Endothelial cell of umbilical vein (primary cell): ENCODE results near the gene GRAMD1B. TPM values are rescaled to one million over a fixed set of nuclear protein-coding genes. Genes with fewer than 3 reads are reported as not detected.

Experiments used
- BruUV-seq: library from RNA; stranded (reverse); fragments of 400-500 nt; replicated peaks from 2 replicates; lab custom pipeline; 2021; lab: Mats Ljungman, UMichigan
- CTCF ChIA-PET: fragments of 300-600, 350-600 bp; sonication (Branson Sonifier 250); formaldehyde crosslinking; loops from one replicate; lab custom pipeline; 2021; ENCODE audit warnings: antibody characterized with exemption, inconsistent platforms; lab: Charles Lee
- POLR2A ChIA-PET: fragments of 300-600, 350-600 bp; sonication (Branson Sonifier 250); formaldehyde crosslinking; loops from one replicate; lab custom pipeline; 2021; ENCODE audit warnings: antibody characterized with exemption, inconsistent platforms; lab: Charles Lee
- DNase-seq: peaks from one replicate; pipeline ENCODE4 v3.0.0-alpha.2; 2011; ENCODE audit warnings: low read depth, low spot score
- FAIRE-seq: peaks from 2 replicates; lab custom pipeline; 2011; peaks lifted over from hg19 to GRCh38; lab: Jason Lieb, UNC
- H2AFZ ChIP-seq: 2 replicates; pipeline ENCODE4 v1.6.0; 2012; ENCODE audit warnings: low read depth, low read length, control low read depth, inconsistent platforms
- H3K27ac ChIP-seq: 2 replicates; pipeline ENCODE4 v1.5.1; 2011; ENCODE audit warnings: low read depth, mild to moderate bottlenecking, control low read depth, low read length, moderate library complexity; ENCODE audit not compliant: insufficient read depth
- H3K27me3 ChIP-seq, 2 experiments: 2 replicates each; pipeline versions ENCODE4 v1.6.0 to v1.6.1; 2011; ENCODE audit warnings: low read length in 2 of 2, mixed read lengths in 1 of 2; ENCODE audit not compliant: control insufficient read depth in 2 of 2, insufficient read depth in 2 of 2
- H3K36me3 ChIP-seq, 2 experiments: 2 replicates in 1 of 2; 3 replicates in 1 of 2; pipeline ENCODE4 v1.5.1; 2011; ENCODE audit warnings: low read length in 2 of 2, mild to moderate bottlenecking in 1 of 2, moderate library complexity in 1 of 2; ENCODE audit not compliant: control insufficient read depth in 2 of 2, insufficient read depth in 2 of 2; ENCODE audit errors: extremely low read depth in 1 of 2
- H3K4me1 ChIP-seq: 3 replicates; pipeline ENCODE4 v1.5.1; 2011; ENCODE audit warnings: mild to moderate bottlenecking, low read length; ENCODE audit not compliant: control insufficient read depth, insufficient read depth; ENCODE audit errors: extremely low read depth
- H3K4me2 ChIP-seq: 2 replicates; pipeline ENCODE4 v1.6.1; 2011; ENCODE audit warnings: low read length, control low read depth, mixed read lengths; ENCODE audit not compliant: insufficient read depth
- H3K4me3 ChIP-seq, 3 experiments: fragments of 200-600 bp in 1 of 3; sonication (generic), shearing (Covaris generic) in 1 of 3; replicated peaks in 1 of 3; 2 replicates each; pipeline ENCODE4 v1.5.1; 2011 to 2016; ENCODE audit warnings: control low read depth in 3 of 3, low read length in 3 of 3, mild to moderate bottlenecking in 2 of 3, inconsistent platforms in 1 of 3, low read depth in 1 of 3, moderate library complexity in 1 of 3; ENCODE audit not compliant: insufficient read depth in 1 of 3
- H3K79me2 ChIP-seq: 2 replicates; pipeline ENCODE4 v1.6.0; 2012; ENCODE audit warnings: low read length, inconsistent platforms; ENCODE audit not compliant: control insufficient read depth, insufficient read depth
- H3K9ac ChIP-seq: replicated peaks from 2 replicates; pipeline ENCODE3; 2011; ENCODE audit warnings: low read length, control low read depth; ENCODE audit not compliant: insufficient read depth; ENCODE audit errors: extremely low read depth
- H3K9me1 ChIP-seq: replicated peaks from 3 replicates; pipeline ENCODE4 v1.6.0; 2011; ENCODE audit warnings: mild to moderate bottlenecking, low read length; ENCODE audit not compliant: control insufficient read depth, insufficient read depth; ENCODE audit errors: extremely low read depth
- H3K9me3 ChIP-seq: replicated peaks from 2 replicates; pipeline ENCODE4 v1.5.1; 2012; ENCODE audit warnings: low read length, inconsistent platforms; ENCODE audit not compliant: control insufficient read depth, insufficient read depth
- H4K20me1 ChIP-seq: replicated peaks from 2 replicates; pipeline ENCODE3; 2011; ENCODE audit warnings: mild to moderate bottlenecking, low read length; ENCODE audit not compliant: control insufficient read depth, insufficient read depth; ENCODE audit errors: extremely low read depth
- EZH2 ChIP-seq: IDR thresholded peaks from 2 replicates; pipeline ENCODE4 v1.6.1; 2012; ENCODE audit warnings: borderline replicate concordance, low read depth, mild to moderate bottlenecking, moderate library complexity, low read length, inconsistent platforms; ENCODE audit not compliant: severe bottlenecking
- FOS ChIP-seq: IDR thresholded peaks from 2 replicates; pipeline ENCODE4 v1.6.1; 2011; ENCODE audit warnings: mild to moderate bottlenecking, low read length, moderate library complexity, borderline replicate concordance; ENCODE audit not compliant: insufficient read depth
- JUN ChIP-seq: IDR thresholded peaks from 2 replicates; pipeline ENCODE4 v1.6.1; 2011; ENCODE audit warnings: borderline replicate concordance, low read depth; ENCODE audit not compliant: insufficient read length, insufficient read depth
- MYC ChIP-seq: IDR thresholded peaks from one replicate; pipeline ENCODE4 v1.6.1; 2011; ENCODE audit warnings: mild to moderate bottlenecking, low read depth, low read length
- POLR2AphosphoS5 ChIP-seq: IDR thresholded peaks from 2 replicates; pipeline ENCODE4 v1.6.1; 2012; ENCODE audit warnings: low read depth, mild to moderate bottlenecking, control low read depth, low read length, moderate library complexity; ENCODE audit not compliant: insufficient read depth
- dilution Hi-C: fragments of 300-500 bp; cut with MboI; formaldehyde crosslinking; loops from one replicate; pipeline ENCODE4 v1.15.0; 2019; ENCODE audit warnings: low sequenced_read_pairs; ENCODE audit not compliant: extremely low pct_ligation_motif_present
- intact Hi-C: fragments of 100-400 bp; cut with micrococcal nuclease; formaldehyde crosslinking; loops from one replicate; pipeline ENCODE4 v1.10.0; 2022
- polyA plus RNA-seq, 4 experiments: library from polyadenylated mRNA; depleted of rRNA in 3 of 4; stranded (reverse) in 3 of 4; unstranded in 1 of 4; fragments of >200 nt; gene quantifications; 2 replicates each; pipeline versions ENCODE4 v1.2.1 to v1.2.3, GENCODE V29; 2011 to 2012; ENCODE audit warnings: missing spikeins in 1 of 4
- total RNA-seq: library from RNA; stranded (reverse); gene quantifications from 2 replicates; pipeline ENCODE4 v1.2.3, GENCODE V29; 2021
- TF ChIP-seq, protein P1 (sequence below), 2 donors: IDR thresholded peaks; 1 replicate in 1 of 2; 2 replicates in 1 of 2; pipeline ENCODE4 v1.5.1; 2011; ENCODE audit warnings: low read length in 2 of 2, mild to moderate bottlenecking in 2 of 2, moderate library complexity in 2 of 2, control low read depth in 1 of 2, inconsistent platforms in 1 of 2, low read depth in 1 of 2; ENCODE audit not compliant: insufficient read depth in 1 of 2; ENCODE audit errors: extremely low read depth in 1 of 2
- TF ChIP-seq, protein P2 (sequence below): IDR thresholded peaks from 2 replicates; pipeline ENCODE4 v1.6.1; 2011; ENCODE audit not compliant: insufficient read depth, insufficient read length

Gene GRAMD1B
- total and polyA plus RNA-seq, 2 donors (not counting 3 experiments of a cell fraction or from before 2014, with no cell fraction given): 5.1 to 11.1 TPM

DNA sequence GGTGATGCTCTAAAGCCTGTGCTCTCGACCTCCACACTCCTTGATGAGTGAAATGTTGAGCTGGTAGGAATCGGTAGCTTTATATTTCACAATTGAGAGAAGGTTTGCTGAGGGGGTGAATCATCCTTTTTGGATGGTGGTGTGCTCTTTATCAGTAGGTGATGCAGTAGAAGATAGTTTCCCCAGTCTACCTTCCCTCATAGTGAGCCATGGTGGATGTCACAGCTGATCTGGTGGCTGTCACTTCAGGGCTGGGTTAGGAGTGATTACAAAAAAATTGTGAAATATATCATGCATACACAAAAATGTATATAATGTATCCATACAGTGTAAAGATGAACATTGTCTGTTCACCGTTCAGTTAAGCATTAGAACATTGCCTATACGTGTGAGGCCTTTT is 105.3 kb downstream of the GRAMD1B start:
- Histone ChIP-seq H3K9me3 (no peaks in the 10 kb centered on the region), H2AFZ (no peak overlapping the region), H3K4me3 (no peak overlapping the region), H3K9ac (no peak overlapping the region), H3K27me3 (no peaks in the 10 kb centered on the region), H3K27ac (no peak overlapping the region), H3K79me2 (no peaks in the 10 kb centered on the region), H3K9me1 (no peaks in the 10 kb centered on the region), H4K20me1 (no peaks in the 10 kb centered on the region), H3K4me2 (no peak overlapping the region), H3K4me1 (no peaks in the 10 kb centered on the region), H3K36me3 (no peaks in the 10 kb centered on the region)
- CTCF ChIA-PET: interaction anchor here (0.7 to 1.2 kb wide), 3 partner anchors 9 to 41 kb away, joined by 3 to 6 read pairs (median 3); no protein-coding TSS in a partner anchor
- dilution Hi-C loops (no loop called here), intact Hi-C loops (no loop called here)
- POLR2A ChIA-PET: no interaction called here
- no TSS peak for BruUV-seq
- FAIRE-seq: no peak
- DNase-seq: no peak
- TF ChIP-seq, protein P1, sequence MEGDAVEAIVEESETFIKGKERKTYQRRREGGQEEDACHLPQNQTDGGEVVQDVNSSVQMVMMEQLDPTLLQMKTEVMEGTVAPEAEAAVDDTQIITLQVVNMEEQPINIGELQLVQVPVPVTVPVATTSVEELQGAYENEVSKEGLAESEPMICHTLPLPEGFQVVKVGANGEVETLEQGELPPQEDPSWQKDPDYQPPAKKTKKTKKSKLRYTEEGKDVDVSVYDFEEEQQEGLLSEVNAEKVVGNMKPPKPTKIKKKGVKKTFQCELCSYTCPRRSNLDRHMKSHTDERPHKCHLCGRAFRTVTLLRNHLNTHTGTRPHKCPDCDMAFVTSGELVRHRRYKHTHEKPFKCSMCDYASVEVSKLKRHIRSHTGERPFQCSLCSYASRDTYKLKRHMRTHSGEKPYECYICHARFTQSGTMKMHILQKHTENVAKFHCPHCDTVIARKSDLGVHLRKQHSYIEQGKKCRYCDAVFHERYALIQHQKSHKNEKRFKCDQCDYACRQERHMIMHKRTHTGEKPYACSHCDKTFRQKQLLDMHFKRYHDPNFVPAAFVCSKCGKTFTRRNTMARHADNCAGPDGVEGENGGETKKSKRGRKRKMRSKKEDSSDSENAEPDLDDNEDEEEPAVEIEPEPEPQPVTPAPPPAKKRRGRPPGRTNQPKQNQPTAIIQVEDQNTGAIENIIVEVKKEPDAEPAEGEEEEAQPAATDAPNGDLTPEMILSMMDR (IDR thresholded peaks at IDR 0.05; ENCODE audit: extremely low read depth in 1 of 2, insufficient read depth in 1 of 2, low read depth in 1 of 2, low read length in 2 of 2): no peak
- TF ChIP-seq FOS: no peak
- TF ChIP-seq POLR2AphosphoS5: no peak
- no peak for TF ChIP-seq MYC

DNA sequence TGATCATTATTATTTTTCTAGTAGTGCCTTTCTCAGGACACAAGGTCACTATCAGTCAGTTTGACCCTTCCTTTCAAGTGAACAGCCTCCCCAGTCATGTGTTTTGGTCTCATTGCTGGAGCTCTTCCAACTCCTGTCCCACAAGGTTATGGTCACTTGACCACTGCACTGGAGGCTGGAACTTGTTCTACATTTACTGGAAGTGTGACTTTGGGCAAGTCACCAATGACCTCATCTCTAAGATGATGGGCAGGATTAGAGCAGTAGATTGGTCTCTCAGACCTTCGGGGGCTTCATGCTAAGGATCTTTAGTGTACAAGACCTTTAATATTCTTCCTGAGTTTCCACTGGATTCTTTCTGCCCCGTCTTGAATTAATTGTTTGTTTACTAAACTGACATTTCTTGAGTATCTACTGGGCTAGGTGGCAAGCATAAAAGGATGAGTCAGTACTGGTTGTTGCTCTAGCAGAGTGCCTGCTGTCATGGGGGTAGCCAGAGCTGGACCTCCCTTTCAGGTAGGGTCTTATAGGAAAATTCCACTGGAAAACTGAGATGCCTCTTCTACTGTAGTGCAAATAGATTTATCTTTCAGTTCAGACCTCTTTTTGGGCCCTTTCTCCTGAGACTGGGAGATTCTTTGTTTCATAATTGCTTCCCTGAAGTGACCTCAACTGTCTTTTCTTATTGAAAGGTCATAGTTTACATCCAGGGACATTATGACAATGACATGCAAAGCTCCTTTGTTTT is 106.8 kb downstream of the GRAMD1B start:
- Histone ChIP-seq H3K4me3 (no peak overlapping the region), H3K36me3 (no peaks in the 10 kb centered on the region), H2AFZ (no peak overlapping the region), H3K27me3 (no peaks in the 10 kb centered on the region), H3K9ac (no peak overlapping the region), H4K20me1 (no peaks in the 10 kb centered on the region), H3K79me2 (no peaks in the 10 kb centered on the region), H3K4me1 (no peaks in the 10 kb centered on the region), H3K27ac (no peak overlapping the region), H3K4me2 (no peak overlapping the region), H3K9me3 (no peaks in the 10 kb centered on the region), H3K9me1 (no peaks in the 10 kb centered on the region)
- DNase-seq: no peak
- POLR2A ChIA-PET: no interaction called here
- BruUV-seq: no TSS peak
- intact Hi-C loops: no loop called here
- FAIRE-seq: no peak
- no peak for TF ChIP-seq FOS
- TF ChIP-seq, protein P2, sequence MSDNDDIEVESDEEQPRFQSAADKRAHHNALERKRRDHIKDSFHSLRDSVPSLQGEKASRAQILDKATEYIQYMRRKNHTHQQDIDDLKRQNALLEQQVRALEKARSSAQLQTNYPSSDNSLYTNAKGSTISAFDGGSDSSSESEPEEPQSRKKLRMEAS: no peak
- TF ChIP-seq MYC: no peak
- no peak for TF ChIP-seq JUN
- no peak for TF ChIP-seq EZH2
- dilution Hi-C loops: no loop called here
- CTCF ChIA-PET: interaction anchor here (1.9 to 2.4 kb wide), 2 partner anchors 17 kb away, joined by 5 to 14 read pairs; no protein-coding TSS in a partner anchor
